ENCODE measurements around the gene PGF.

- TF ChIP-seq POLR2A (IDR thresholded peaks at IDR 0.05) (no peak), CTCF (IDR thresholded peaks at IDR 0.05) (no peak)
Measured at GRCh38 chr14:74909911-74910310, 45.5 kb downstream of the PGF start.

Measured in esophagus squamous epithelium (tissue), 4 donors.